Epidermal melanocyte (primary cell): Measurements from ENCODE around the gene PDE7B.
"Not testable (repeated sequence)": the region's sequence is repeated elsewhere in the genome, so short reads cannot be mapped to it uniquely, and the experiment has no call there.

Source experiments
- DNase-seq: peaks from one replicate; pipeline ENCODE4 v3.0.0; 2011; ENCODE audit warnings: low spot score; ENCODE audit not compliant: insufficient read length

PDE7B gene

DNA sequence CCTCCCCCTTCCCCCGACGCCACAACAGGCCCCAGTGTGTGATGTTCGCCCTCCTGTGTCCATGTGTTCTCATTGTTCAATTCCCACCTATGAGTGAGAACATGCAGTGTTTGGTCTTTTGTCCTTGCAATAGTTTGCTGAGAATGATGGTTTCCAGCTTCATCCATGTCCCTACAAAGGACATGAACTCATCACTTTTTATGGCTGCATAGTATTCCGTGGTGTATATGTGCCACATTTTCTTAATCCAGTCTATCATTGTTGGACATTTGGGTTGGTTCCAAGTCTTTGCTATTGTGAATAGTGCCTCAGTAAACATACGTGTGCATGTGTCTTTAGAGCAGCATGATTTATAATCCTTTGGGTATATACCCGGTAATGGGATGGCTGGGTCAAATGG, 287.6 kb downstream of the PDE7B start:
- not testable (repeated sequence) for DNase-seq

DNA sequence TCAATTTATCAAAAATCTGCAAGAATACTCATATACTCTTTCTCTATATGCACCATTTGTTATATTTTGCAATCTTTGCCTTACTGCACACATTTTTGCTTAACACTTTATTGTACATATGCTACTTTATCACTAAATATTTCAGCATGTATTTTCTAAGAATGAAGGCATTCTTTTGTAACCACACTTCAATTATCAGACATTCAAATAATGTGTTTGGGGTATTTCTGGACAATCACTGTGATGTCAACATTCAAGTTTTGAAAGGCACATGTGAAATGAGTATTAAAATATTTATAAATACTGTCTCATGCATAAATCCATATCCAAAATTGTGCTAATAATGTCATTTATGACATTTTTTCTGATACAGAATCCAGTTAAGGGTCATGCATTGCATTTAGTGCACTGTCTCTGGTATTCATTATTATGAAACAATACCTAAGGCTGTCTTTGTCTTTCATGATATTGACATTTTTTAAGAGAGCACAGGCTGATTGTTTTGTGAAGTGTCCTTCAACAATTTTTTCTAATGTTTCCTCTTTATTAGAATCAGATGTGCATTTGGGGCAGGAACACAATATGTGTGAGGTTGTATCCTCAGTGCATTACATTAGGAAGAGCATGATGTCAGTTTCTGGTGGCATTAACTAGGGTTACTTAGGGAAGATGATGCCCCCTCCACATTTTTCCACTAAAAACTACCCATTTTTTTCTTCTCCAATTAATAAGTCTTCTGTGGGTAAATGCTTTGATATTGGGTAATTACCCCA, 292.9 kb downstream of the PDE7B start:
- no peak for DNase-seq

DNA sequence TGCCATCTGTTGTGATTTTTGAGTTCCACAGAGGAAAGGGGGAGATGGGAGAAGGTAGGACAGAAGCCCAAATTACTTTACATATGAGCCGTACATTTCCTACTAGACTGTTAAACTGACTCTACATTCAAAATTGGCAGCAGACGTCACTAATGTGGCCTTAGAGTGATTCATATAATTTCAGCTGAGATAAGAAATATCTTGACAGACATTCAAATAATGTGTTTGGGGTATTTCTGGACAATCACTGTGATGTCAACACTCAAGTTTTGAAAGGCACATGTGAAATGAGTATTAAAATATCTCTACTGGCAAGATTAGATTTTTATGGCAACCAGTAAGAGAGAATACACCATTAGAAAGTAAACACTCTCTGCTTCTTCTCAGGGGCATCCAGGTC, 294.6 kb downstream of the PDE7B start:
- DNase-seq: no peak

DNA sequence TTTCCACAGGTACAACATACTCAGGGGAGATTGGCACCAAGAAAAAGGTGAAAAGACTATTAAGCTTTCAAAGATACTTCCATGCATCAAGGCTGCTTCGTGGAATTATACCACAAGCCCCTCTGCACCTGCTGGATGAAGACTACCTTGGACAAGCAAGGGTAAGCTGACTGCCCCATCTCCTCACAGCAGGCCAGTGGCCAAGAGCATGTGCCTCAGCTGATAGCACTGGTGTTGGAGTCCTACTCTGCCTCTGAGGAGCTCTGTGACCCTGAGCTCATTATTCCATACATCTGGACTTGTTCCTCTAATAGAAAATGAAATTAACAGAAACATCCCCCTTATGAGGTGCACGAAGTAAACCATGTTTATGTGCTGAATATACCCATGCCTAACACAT, 295.8 kb downstream of the PDE7B start:
- no peak for DNase-seq

DNA sequence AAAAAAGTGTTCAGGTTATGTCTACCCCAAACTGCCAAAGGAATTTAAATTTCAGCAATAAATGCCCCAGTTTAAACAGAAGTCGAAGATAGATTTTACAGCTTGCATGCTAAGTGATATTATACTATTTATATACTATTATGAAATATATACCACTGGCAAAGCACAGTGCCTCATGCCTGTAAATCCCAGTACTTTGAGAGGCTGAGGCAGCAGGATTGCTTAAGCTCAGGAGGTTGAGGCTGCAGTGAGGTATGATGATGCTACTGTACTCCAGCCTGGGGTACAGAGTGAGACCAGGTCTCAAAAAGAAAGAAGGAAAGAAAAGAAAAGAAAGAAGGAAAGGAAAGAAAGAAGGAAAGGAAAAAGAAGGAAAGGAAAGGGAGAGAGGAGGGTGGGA, 296.6 kb downstream of the PDE7B start:
- no peak for DNase-seq

DNA sequence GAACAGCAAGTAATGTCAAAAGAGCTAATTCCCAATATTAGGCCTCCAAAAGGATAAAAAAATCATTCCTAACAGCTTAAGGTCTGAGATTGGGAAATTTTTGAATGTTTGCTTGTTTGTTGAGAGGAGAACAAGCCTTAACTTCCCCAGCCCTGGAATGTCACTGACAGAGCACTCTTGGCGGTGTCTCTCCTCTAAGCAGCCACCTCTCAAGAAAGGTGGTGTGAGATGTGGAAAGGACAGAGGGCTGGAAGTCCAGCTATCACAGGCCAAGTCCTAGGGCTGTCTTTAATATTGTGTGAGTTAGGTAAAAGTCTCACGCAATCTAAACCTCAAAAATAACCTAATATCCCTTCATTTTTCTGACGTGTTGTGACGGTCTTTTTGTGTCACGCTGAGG, 297.0 kb downstream of the PDE7B start:
- no peak for DNase-seq

DNA sequence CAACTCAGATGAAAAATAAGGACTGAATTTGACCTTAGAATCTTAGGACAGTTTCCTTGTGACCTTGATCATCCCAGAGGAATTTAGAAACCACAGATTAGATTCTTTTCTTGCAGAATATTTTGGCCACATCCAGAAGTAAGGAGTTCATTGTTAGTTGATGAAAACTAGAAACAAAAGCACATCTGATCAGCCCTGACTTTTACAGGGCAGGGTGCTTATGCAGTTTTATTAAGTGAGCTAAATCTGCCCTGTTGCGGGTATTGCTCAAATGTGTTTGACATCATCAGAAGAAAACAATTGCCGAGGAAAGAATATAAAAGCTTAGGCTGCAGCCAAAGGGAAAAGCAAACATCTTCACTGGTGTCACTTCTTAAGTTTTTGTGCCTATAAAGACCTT, 297.8 kb downstream of the PDE7B start:
- DNase-seq: no peak

DNA sequence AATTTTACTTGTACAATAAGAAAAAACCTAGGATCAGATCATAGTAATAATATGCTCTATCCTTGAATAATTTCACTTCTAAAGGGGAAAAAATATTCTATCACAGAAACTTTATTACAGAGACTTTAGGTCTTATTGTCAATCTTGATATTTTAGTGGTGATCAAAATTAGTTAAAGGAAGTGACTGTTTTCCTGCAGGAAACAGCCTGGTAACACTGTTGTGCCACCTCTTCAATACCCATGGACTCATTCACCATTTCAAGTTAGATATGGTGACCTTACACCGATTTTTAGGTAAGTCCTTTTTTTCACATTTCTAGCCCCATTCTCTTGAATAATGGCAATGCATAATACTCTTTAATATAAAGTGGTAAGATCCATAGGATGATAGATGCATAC, 299.5 kb downstream of the PDE7B start:
- DNase-seq: no peak

DNA sequence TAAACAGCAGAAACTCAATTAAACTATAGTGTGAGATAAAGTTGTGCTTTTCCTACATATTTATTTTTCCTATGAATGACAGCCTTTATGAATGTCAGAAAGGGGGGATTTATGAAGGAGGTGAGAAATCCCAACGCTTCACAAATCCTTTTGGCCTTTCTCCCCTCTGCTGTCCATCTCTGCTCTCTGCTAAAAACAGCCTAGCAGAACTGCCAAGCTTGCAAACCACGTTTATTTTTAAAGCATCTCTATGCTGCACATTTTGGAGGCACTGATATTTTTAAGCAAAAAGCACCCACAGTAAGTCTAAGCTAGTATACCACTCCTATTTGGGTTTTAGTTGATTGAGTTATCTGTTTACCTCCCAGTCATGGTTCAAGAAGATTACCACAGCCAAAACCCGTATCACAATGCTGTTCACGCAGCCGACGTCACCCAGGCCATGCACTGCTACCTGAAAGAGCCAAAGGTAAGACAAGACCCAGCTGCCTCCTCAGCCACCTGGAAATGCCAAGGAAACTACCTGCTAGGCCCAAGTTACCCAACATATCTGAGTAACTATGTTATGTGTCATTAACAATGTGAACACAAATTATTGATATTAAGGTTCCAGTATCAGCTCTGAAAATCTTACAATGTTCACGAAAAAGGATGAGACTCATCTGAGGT, 302.3 kb downstream of the PDE7B start:
- DNase-seq: no peak

DNA sequence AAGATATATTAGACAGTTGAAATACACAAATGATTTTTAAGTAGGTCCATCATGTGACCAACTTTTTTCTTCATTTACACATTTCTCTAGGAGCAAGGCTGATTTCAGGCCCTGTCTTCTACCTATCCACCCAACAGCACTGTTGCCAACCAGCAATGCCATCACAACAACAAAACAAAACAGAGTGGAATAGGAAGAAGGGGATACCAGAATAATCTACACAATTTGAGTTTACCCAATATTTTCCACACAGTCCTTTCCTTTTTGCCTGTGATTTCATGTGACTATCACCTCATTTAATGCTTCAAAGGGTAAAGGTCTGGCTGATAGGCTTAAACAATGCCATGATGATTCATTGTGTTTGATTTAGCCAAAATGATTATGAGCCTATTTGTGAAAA, 303.7 kb downstream of the PDE7B start:
- no peak for DNase-seq

DNA sequence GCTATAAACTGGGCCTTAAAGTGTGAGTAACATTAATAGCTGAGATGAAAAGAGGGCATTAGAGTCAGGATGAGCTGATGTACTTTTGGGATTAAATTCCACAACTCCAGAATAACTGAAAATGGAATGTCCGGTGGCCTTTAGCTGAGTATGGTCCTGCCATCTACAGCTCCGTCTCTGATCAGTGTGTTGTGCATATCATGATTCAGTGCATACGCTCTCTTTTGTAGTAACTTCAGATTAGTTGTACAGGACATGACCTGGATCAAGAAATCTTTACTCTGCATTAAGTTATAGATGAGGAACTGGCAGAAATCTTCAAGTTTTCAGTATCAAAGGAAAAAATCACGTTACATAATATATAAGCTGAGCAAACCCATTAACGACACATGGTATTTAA, 306.2 kb downstream of the PDE7B start:
- no peak for DNase-seq

DNA sequence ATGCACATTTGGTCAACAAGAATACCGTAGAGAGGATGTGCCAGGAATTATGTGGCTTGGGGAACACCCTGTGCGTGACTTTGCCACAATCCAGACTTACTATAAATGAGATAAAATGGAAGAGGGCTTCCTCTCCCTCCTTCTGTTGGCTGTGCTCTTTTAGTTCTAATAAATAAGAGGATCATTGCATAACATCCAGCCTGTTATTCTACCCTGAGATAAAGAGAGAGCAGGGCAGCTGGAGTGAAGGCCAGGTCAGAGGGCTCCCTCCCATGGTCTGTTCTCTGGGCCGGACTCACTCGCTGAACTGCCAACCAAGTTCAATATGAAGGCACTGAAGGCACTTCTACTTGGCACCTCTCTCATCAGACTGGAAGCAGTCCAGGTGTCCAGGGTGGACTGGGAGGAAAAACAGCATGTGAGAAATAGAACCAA, 306.9 kb downstream of the PDE7B start:
- DNase-seq: no peak

DNA sequence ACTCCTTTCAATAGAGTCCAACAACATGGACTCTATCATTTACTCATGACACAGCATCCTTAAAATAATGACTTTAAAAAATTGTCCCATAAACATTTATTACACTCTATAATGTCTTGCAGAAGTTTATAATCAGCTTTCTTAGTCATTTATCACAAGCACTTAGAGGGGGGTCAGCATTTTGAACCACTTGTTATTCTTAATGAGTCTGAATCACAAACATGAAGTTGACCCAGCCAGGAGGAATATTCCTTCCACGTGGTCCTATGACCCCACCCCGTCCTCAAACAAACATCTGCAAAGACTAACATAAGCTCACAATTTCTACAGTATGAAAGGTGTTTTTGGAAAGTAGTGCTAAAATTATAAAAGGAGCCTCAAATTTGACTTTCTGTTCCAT, 307.5 kb downstream of the PDE7B start:
- DNase-seq: no peak

DNA sequence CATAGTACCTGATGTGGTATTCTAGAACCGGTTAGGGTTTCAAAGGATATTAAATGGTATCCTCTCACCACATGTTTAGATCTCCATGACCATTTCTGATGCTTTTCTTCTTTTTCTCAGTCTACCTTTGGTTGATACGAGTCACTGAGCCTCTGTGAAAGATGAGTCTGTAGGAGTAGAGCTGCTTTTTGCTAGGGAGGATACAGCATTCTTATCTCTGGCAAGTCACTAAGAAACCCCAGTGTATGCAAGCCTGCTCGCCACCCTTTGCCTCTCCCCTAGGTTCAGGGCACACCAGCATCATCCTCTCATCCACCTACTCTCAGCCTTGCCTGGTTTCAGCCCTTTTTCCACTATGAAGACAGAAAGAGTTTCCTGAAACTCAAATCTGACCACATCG, 308.7 kb downstream of the PDE7B start:
- no peak for DNase-seq

DNA sequence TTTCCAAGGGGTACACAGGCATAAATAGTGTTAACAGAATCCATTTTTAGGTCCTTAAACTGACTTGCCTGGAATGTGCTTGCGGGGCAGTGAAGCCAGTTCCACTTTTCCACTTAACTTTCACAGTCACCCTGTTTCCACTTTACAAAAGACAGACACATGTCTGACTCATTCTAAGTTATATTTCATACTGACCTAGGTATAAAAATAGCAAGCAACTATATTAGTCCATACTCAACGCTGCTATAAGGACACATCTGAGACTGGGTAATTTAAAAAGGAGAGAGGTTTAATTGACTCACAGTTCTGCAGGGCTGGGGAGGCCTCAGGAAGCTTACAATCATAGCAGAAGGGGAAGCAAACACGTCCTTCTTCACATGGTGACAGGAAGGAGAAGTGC, 310.4 kb downstream of the PDE7B start:
- DNase-seq: no peak

DNA sequence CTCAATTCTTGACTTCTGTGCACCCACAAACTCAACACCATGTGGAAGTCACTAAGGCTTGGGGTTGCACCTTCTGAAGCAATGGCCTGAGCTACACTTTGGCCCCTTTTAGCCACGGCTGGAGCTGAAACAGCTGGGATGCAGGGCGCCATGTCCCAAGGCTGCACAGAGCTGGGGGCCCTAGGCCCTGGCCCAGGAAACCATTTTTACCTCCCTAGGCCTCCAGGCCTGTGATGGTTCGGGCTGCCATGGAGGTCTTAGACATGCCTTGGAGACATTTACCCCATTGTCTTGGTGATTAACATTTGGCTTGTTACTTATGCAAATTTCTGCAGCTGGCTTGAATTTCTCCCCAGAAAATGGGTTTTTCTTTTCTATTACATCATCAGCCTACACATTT, 311.8 kb downstream of the PDE7B start:
- DNase-seq: no peak

DNA sequence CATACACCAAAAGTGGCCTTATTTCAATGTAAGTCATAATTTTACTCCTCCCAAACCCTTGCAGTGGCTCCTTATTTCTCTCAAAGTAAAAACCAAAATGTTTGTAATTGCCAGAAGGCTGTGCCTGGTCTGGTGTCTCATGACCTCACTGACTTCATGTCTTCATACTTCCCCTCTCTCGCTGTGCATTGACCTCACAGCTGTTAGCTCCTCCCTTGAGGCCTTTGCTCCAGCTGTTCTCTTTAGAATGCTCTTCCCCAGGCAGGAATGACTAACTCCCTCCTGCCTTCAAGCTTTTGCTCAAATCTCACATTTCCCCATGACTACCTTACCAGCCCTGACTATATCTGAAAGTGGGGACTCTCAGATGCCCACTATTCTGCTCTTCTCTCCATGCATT, 315.3 kb downstream of the PDE7B start:
- no peak for DNase-seq

DNA sequence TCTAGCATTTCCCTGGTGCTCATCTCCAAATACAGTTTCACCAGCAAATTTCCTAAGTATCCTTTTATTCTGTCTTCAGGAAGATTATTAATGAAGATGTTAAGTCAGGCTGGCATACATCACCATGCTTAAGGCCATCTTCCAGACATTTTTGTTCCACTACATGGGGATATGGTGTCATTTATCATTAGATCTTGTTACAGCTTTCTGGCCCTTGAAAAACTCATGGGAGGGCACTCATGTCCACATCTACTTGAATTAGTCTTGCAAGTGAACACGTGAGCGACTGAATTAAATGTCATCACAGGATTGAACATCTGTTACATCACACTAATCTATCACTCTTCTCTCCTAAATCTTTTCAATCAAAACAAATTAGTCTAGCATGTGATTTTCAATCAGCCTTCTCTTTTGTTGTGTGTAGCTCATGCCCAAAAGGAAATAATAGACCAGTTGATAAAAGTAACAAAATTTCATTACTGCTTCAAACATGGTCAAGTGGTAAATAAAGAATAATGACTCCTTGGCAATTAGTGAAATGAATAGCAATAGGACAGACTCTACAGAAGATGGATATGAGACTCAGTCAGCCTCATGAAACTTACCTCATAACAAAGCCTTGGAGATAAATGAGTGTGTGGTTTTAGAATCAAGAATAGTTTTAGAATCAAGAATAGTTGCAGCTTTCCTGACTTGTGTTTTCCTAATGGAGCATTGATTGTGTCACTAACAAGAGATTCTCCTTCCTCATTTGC, 318.1 kb downstream of the PDE7B start:
- no peak for DNase-seq

DNA sequence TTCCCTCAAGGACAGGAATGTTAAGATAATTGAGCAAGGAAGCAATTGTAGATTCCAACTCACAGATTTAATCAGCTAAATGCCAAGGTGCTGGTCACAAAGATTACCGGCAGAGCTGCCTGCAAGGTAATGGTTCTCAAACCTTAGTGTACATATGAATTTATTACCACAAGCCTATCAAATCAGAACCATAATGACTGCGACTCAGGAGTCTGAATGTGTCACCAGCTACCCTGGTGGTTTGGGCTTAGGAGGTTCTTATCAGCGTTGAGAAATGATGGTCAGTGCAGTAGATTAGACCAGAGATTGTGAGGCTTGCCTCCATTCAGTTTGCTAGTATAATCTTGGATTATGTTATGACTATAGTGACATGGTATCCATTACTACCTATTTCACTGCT, 319.7 kb downstream of the PDE7B start:
- no peak for DNase-seq

DNA sequence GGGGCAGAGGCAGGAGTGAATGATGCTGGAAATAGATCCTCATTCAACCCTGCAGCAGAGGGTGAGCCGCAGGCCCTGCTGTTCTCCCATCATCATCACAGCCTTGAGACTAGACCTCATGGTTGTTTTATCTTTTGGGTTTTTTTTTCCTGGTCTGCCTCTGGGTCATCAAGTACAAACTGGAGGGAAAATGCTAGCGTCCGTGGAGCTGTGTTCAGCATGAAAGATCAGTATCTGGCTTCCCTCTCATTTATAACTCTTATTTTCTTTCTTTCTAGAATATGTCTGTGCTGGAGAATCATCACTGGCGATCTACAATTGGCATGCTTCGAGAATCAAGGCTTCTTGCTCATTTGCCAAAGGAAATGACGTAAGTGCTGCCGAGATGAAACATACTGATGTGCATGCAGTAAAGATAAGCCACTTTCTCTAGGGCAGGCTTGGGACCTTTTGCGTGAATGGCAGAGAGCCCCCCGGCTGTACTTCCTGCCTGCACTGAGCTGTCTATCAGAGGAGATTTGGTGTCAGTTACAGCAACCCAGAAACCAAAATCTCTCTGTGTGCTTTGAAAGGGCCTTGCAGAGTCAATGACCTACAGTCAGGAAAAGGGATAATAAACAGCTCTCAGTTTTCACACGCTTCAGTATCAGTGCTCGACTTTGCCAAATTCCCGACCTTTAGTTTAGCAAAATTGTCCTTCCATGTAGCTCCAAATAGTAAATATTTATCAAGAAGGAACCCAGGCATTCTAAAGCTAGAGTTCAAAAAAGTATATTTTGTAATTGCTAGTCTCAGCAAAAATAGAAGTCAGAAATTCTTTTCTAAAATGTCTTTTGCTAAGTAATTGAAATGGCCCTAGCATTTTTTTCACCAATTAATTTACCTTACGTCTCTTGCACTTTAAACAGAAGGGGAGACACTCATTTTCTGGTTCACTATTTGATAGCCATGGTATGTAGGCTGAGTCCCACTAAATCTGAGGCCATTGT, 322.3 kb downstream of the PDE7B start:
- no peak for DNase-seq

DNA sequence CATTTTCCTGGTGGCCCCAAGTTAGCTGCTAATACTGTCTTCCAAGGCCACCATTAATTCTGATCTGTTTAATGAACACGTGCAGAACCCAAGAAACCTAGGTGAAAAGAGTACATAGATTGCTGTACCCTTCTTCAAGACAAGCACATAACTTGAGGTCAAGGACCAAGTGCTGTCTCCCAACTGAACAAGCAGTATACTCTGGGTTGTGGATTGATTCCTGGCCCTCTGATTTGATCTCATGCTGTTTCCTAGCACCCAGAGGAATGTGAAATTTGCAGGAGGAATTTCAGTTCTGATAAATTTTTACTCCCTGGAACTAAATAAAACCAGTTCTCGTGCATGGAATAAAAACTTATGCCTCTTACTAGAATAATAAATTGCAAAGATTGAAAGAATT, 323.0 kb downstream of the PDE7B start:
- DNase-seq: no peak
